ENCODE results near the gene ERFE.
A peak's percentile ranks its signal among the peaks of the same experiment; 100 is the strongest.

ERFE gene

GRCh38 chr2:238126775-238127164 is 32.0 kb upstream of the ERFE start:
- no peak for DNase-seq

GRCh38 chr2:238127165-238128060 is 31.4 kb upstream of the ERFE start:
- no peak for DNase-seq

GRCh38 chr2:238128061-238128440 is 30.7 kb upstream of the ERFE start:
- no peak for DNase-seq

DNA sequence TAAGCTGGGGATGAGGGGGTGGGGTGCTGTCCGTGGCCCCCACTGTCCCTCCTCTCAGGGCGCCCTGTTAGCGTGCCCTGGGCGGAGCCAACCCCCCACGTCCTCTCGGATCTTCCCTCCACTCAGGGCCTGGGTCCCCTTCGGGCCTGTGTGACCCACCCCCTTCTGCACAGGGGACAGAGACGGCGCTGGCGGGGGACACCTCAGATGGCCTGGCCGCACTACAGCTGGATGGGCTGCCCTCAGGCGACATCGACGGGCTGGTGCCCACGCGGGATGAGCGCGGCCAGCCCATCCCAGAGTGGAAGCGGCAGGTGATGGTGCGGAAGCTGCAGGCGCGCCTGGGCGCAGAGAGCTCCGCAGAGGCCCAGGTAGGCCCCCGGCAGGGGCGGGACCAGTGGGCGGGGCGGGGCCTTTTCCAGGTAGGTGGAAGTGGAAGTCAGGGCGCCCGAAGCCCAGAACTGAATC is 30.2 kb upstream of the ERFE start:
- no peak for DNase-seq

GRCh38 chr2:238129166-238130010 is 29.4 kb upstream of the ERFE start:
- DNase-seq = no peak

- no peak for DNase-seq
These were observed 28.6 kb upstream of the ERFE start for GRCh38 chr2:238130111-238130695.

- DNase-seq = peak; percentile 49
These were observed 27.8 kb upstream of the ERFE start for GRCh38 chr2:238130696-238131628.

- no peak for DNase-seq
These were observed 26.9 kb upstream of the ERFE start for GRCh38 chr2:238131761-238132462.

GRCh38 chr2:238132463-238133450 is 26.0 kb upstream of the ERFE start:
- DNase-seq = no peak

- no peak for DNase-seq
These were observed 25.0 kb upstream of the ERFE start for GRCh38 chr2:238133499-238134392.

GRCh38 chr2:238134393-238134785 is 24.4 kb upstream of the ERFE start:
- no peak for DNase-seq

DNA sequence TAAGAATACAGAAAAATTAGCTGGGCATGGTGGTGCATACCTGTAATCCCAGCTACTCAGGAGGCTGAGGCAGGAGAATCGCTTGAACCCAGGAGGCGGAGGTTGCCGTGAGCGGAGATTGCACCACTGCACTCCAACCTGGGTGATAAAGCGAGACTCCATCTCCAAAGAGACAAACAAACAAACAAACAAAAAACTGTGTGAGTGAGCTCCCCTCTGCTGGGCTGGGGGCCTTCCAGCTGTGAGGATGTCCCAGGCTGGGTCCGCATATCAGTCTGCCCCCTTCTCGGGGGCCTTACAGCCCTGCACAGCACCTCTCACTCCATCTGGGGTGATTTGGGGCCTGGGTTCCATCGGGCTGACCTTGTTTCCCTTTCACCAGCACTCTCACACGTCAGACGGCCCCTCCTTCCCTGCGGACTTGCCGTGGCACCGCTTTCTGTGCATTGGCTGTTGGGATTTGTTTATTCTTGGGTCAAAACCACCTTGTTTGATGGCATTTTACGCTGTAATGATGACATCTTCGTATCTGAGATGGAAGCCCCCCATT is 23.1 kb upstream of the ERFE start:
- no peak for DNase-seq

DNA sequence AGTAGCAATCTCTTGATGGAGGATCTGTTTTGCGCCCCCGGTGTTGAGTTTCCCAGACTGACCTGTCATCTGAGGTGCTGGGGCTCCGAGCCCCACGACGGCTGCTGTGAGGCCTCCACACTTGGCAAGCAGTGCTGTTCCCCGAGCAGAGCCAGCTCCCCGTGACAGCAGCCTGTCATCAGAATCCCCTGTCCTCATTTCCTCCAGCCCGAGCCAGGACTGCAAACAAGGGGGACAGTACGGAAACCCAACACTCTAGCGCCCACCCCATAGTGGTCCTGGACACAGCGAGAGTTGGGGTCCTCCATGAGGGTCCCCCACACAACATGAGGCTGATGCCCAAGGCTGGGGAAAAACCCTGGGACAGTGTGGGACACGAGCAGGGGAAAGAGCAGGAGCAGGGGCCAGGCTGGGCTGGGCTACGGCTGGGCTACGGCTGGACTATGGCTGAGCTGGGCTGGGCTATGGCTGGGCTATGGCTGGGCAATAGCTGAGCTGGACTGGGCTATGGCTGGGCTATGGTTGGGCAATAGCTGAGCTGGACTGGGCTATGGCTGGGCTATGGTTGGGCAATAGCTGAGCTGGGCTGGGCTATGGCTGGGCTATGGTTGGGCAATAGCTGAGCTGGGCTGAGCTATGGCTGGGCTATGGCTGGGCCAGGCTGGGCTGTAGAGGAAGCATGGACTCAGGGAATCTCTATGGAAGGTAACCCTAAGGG is 21.8 kb upstream of the ERFE start:
- DNase-seq = no peak

DNA sequence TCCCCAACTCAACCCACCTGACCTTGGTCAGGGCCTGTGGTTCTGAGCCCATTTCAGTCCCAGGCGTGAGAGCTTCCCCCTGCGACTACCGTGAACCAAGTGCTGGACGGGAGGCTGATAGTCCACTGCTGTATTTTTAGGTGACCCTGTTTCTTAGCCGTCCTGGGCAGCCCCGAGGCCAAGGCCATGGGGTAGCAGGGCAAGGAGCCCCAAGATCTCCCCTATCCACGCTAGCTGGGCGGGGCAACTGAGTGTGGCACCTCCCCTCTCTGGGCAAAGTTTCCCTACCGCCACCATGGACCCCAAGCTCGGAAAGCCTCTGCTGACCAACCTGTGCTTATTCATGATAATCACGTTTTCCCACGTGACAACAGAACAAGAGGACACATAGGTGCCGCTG is 20.9 kb upstream of the ERFE start:
- no peak for DNase-seq

- no peak for DNase-seq
These were observed 20.2 kb upstream of the ERFE start, which contains the start of gene KLHL30 for GRCh38 chr2:238138331-238139195. KLHL30 (plus strand) TSS chr2:238138668; CDS start chr2:238140755, 2,087 bp downstream.

GRCh38 chr2:238139196-238140039 is 19.4 kb upstream of the ERFE start:
- DNase-seq = no peak
